Measurements from ENCODE around the gene GAS7. TPM values are rescaled to one million over a fixed set of nuclear protein-coding genes. Genes with fewer than 3 reads are reported as not detected.

The GAS7 gene
- polyA plus RNA-seq, 5 donors, result 32.0 to 39.7 (median 32.2) TPM

DNA sequence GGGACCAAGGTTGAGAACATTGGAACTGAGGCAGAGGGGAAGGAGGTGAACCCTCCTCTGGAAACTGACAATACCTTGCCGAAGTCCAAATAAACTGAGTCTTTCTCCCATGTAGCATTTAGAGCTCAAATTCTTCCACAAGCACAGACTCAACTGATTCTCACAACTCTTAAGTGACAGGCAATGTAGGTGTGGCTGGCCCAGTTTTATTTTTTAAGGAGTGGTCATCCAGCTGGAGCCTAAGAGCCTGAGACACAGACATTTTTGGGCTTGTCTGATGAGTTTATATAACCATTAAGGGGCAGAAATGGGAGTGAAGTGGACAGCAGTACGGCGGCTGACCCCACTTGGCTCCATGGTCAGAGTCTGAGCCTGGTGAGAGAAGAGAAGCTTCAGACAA lies 304.2 kb downstream of the GAS7 start:
- no peak for DNase-seq

DNA sequence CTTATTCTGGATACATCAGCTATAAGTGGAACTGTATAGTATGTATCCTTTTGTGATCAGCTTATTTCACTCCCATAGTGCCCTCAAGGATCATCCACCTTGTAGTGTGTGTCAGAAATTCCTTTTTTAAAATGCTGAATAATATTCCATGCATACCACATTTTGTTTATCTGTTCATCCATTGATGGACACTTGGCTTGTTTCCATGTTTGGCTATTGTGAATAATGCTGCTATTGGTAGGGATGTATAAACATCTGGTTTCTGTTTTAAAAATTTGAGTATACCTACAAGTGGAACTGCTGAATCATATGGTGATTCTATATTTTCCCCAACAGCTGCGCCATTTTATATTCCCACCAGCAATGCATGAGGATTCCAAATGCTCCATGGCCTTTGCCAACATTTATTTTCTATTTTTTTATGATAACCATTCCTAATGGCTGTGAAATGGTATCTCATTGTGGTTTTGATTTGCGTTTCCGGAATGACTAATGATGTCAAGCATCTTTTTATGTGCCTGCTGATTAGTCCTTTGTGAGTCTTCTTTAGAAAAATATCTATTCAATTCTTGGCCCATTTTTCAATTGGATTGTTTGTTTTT lies 304.9 kb downstream of the GAS7 start:
- DNase-seq, result no peak

DNA sequence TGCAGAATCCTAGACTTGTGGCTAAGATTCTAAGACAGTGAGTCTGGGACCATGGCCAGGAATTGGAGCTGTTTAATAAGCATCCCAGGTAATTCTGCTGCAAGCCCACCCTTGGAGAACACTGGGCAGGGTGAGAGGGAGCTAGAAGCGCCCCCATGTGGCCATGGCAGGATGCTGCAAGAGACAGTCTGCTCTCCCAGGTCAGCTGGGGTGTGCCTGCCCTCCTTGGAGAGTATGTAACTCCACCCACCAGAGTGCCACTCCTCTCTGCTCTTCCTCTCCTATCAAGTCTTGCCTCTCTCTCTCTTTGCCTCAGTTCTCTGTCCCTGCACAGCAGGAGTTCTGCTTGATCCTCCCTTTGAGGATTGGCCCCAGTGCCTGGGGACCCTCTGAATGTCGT lies 308.3 kb downstream of the GAS7 start:
- no peak for DNase-seq

DNA sequence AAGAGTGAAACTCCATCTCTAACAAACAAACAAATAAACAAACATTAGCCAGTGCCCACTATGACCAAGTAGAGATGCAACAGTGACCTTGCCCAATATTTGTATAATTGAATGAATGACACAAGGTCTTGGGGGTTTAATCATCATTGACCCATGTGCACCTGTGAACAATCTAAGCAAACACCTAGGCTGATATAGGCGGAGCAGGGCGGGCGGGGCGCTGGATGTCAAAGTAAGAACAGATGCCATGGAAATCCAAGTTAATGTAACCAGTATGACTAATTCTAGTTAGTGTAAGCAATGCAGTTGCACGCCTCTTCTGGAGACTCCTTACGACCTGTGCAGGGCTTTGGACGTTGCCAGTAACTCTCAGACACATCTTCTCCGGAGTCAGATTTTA lies 310.9 kb downstream of the GAS7 start:
- DNase-seq, result no peak

DNA sequence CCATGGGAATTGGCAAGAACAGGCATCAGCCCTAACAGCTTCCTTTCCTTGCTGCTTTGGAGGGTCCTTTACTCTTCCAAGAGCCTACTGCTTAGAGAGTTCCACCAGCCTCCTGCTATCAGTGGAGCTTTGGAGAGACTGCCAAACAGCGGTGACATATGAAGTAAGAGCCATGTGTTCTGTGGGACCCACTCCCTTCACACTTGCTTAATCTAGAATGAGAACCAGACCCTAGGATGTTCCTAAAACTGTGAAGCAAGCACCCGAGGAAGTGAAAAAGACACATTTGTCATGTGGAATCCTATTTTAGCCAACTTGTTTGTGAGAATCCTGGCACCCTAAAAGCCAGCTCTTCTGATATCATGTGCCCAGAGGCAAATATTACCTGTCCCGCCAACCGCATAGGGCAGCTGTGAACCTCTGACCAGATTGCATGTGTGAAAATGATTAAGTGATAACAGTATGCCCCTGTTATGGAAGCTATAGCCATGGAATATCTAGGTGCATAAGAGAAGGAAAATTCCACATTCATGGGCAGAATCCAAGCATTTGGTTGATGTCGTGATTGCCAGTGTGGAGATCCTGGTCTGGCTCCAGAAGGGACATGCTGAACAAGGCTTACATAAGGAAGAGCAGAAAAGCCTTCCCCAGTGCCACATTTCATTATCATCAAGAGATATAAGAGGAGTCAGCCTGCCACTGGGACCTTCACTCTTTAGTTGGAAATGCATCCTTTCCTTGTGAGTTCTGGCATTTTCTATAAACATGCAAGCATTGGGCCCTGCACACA lies 312.1 kb downstream of the GAS7 start:
- DNase-seq, result no peak

DNA sequence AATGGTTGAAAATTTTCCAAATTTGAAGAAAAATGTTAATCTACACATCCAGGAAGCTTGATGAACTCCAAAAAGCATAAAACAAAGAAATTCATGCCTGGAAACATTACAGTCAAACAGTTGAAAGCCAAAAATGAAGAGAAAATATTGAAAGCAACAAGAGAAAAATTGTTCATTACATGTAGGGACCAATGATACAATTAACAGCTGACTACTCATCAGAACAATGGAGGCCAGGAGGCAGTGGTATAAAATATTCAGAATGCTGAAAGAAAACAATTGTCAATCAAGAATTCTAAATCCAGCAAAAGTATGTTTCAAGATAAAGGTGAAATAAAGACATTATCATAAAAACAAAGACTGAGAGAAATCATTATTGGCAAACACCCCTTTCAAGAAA lies 315.0 kb downstream of the GAS7 start:
- DNase-seq, result no peak

DNA sequence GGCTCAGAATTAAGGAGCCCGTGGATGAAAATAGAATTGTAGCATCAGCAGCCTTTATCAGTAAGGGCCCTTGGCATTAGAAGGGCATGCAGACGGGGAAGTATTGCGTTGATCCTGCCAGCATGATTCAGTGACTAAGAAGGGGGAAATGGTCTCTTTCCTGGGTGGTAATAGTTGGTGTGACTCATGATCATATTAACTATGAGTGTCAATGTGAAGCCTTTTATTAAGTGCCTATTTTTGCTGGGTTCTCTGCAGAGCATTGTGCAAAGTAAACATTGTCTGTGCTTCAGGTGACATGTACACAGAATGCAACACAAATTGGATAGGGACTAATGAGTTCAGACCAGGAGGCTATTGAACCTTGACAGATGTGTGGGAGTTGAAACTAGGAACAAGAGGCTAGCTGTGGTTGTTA lies 317.8 kb downstream of the GAS7 start:
- no peak for DNase-seq

DNA sequence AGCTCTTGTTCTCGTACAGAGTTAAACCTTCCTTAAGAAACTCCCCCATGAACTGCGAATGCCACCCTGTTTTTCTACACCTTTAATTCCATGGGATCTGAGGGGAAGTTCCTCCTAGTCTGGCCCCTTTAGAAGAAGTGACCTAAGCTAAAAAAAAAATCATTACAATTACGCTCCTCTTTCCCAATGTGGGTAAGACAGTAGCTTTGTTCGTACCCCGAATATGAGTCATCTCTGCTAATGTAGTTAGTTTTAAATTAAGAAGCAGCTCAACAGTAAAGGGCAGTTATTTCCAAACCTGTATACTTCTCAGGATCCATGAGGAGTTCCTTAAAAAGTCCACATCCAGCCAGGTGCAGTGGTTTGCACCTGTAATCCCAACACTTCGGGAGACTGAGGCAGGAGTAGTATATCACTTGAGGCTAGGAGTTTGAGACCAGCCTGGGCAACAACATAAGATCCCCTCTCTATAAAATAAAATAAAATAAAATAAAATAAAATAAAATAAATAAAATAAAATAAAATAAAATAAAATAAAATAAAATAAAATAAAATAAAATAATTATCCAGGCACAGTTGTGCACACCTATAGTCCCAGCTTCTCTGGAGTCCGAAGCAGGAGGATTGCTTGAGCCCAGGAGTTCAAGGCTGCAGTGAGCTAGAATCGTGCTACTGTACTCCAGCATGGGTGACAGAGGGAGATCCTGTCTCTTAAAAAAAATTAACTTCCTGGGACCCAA lies 319.4 kb downstream of the GAS7 start:
- no peak for DNase-seq

DNA sequence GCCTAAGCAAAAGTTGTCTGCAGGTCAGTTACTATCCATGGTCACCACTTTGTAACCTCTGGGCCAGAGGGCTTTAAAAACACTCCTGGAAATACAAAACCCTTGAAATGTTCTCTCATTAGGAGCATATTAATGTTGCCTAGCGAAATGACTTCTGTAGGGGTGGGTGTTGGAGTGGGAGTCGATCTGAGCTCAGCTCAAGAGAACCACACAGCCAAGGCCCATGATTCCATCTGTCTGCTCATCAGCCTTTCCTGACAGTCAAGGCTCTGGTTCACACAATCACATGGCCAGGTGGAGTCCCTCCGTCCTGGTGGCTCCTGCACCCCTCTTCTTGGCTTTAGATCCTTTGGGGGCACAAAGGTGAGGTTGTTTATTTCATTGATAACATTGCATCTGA lies 320.1 kb downstream of the GAS7 start:
- no peak for DNase-seq

DNA sequence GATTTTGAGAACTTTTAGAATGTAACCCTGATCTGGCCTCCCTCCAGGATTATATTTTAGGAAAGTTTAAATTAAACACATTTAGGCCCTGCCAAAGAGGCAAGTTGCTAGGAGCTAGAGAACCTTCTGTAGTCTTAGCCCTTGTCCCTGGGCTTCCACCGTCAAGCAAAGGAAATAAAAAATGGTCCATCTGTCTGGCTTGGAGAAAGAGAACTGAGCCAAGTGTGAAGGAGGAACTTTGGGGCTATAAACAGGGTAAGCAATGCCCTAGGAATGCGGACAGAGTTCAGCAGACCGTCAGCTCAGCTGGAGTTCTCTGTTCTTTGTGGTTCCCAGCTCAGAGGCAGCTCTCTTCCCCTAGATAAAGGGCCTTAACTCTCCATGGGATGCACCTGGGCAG lies 323.0 kb downstream of the GAS7 start:
- no peak for DNase-seq

DNA sequence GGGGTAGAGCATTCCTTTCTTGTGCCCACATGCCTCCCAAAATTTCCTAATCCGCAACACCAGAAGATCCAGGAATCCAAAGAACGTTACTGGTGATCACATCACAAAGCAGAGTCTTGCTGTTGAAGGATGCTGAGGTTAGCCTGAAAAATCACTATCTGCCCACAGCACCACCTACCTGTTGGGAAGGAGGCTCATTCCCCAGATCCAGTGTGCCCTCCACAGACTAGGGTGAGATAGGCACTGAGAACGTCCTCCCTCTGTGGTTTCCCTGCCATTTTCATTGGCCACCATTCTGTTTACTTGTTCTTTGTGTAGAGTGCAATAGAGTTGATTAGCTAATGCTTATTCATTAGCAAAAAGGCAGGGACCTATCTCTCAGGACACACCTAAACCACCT lies 323.7 kb downstream of the GAS7 start:
- DNase-seq, result no peak

DNA sequence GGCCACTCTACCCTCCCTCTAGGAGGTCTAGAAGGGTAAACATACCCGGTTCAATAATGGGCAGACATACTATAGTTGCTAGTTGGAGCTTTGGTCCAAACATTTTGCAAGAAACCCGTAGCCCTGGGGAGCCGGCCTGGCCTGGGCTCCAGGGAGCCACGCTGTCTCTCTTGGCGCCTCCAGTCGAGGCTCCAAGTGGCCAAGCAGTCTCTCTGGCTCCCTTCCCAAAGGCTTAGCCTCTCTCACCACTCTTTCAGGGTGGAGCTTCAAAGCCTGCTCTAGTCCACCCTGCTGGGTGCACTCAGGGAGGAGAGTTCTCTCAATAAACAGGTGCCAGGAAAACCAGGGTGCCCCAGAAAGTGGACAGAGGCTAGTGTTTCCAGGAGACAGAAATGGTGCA lies 325.6 kb downstream of the GAS7 start:
- DNase-seq, result no peak

DNA sequence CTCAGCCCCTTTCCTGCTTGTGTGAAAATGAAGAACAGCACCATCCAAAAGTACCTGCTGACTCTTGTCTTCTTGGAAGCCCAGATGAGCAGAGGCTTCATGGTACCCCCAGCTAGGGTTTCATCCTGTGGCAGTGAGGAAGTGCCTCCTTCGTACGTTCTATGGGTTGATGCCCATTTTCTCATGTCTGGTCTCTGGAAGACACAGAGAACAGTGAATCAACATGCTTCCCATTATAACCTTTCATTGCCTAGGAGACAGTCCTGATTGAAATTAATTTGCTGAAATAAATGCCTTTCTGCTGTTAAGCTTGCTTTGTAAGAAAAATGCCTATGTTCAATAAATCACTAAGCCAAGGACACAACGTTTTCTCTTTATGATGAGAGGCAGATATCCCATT lies 329.9 kb downstream of the GAS7 start:
- no peak for DNase-seq

DNA sequence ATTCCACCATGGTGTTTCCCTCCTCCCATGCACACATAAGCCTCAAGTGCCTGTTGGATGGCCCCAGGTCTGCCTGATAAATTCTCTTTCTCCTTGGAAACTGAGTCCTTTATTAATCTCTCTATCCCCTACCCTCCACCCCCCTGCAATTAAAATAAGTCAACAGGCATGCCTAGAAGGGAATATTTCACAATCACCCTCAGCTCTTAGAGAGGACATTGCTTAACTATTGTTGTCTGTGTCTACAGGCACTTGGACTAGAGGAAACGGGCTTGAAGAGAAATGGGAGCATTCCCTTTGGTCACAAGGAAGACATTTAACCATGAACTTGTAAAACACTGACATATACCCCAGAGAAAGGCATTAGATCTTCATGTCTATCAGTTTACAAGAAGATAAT lies 332.8 kb downstream of the GAS7 start:
- DNase-seq, result no peak

DNA sequence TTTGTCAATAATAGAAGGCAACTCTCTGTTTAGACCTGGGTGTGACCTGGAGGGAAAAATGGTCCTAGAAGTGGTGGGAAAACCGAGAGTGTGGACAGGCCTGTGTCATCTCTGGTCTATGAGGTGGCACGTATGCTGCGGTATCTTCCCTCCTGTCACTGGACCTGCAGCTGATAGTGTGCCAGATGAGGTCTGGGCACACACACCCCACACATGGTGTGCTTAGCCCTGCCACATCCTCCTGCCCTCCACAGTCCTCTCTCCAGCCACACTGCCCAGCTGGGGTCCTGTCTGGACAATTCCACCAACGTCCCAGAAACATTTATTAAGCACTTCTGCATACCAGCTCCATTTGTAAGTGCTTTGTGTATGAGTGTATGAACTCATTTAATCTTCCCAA lies 335.5 kb downstream of the GAS7 start:
- no peak for DNase-seq

DNA sequence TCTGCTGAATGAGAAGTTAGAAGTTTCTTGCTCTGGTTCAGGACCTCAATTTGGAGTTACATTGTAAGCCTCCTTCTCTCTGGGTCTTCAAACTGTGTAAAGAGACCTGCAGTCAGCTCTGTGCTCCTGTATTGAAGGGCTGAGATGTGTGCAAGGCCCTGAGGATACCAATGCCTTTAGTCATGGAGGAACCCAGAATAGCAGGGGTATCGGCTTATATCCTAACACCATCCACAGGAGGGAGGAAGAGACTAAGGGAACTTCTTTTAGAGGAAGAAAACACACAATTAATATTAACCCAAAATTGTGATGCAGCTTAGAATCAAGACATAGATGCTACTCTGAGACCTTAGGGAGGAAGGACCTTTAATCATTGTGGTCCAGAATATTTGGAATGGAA lies 336.2 kb downstream of the GAS7 start:
- no peak for DNase-seq

DNA sequence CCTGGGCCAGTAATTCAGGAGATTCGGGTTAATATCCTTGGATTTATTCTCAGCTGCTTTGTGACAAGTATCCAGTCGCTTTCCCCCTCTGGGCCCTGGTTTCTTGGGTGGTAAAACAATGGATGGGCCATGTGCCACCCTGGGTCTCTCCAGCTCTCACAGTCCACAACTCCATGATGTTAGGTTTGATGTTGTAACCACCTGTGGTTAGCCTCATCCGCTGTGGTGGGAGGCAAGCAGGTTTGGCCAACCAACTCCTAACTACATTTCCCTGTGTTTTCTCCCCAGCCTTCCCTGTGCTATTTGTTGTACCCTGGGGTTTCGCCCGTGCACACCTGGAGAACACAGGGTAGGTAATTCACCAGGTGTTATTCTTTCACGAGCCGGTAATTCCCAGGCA lies 337.6 kb downstream of the GAS7 start:
- DNase-seq, result no peak

Other genes with a start within 250 kb of the GAS7 start
- gene MYH13, start 174.4 kb upstream of the GAS7 start, polyA plus RNA-seq (ENCODE audit: insufficient read depth in 1 of 5, insufficient read length in 5 of 5, low replicate concordance in 1 of 5), result under 1 TPM in 1 of 5 donors, not detected in 4; 0.05 TPM
- 10 to 100 TPM in 1 of 5 donors, 1 to 10 TPM in 1, under 1 TPM in 2, not detected in 1; 0.15 to 48.7 (median 2.4) TPM for gene MYH8, start 223.3 kb upstream of the GAS7 start, polyA plus RNA-seq (ENCODE audit: insufficient read depth in 1 of 5, insufficient read length in 5 of 5, low replicate concordance in 1 of 5)

Data from right lung (tissue), 5 donors.